BLaER1 (cell line): ENCODE data around the gene CHTOP.
A peak's percentile ranks its signal among the peaks of the same experiment; 100 is the strongest.
"Not testable (repeated sequence)": the region's sequence is repeated elsewhere in the genome, so short reads cannot be mapped to it uniquely, and the experiment has no call there.

Experiments
- H3K27ac ChIP-seq: shearing (Covaris generic); formaldehyde crosslinking; 2 replicates; pipeline ENCODE4 v1.8.1; 2022
- H3K27me3 ChIP-seq: shearing (Covaris generic); formaldehyde crosslinking; 2 replicates; pipeline ENCODE4 v1.8.1; 2022
- H3K36me3 ChIP-seq: shearing (Covaris generic); formaldehyde crosslinking; 2 replicates; pipeline ENCODE4 v1.8.1; 2022
- H3K4me1 ChIP-seq: shearing (Covaris generic); formaldehyde crosslinking; 2 replicates; pipeline ENCODE4 v1.8.1; 2022
- H3K4me2 ChIP-seq: shearing (Covaris generic); formaldehyde crosslinking; 2 replicates; pipeline ENCODE4 v1.8.1; 2022
- H3K4me3 ChIP-seq: shearing (Covaris generic); formaldehyde crosslinking; 2 replicates; pipeline ENCODE4 v1.8.1; 2022
- H3K9ac ChIP-seq: shearing (Covaris generic); formaldehyde crosslinking; 2 replicates; pipeline ENCODE4 v1.8.1; 2022
- H3K9me3 ChIP-seq: shearing (Covaris generic); formaldehyde crosslinking; 2 replicates; pipeline ENCODE4 v1.8.1; 2022
- H4K20me1 ChIP-seq: shearing (Covaris generic); formaldehyde crosslinking; 2 replicates; pipeline ENCODE4 v1.8.1; 2022
- Cebpa-rat ChIP-seq: shearing (Covaris generic); IDR thresholded peaks from 2 replicates; pipeline ENCODE4 v1.8.1; 2022

CHTOP gene, protein sequence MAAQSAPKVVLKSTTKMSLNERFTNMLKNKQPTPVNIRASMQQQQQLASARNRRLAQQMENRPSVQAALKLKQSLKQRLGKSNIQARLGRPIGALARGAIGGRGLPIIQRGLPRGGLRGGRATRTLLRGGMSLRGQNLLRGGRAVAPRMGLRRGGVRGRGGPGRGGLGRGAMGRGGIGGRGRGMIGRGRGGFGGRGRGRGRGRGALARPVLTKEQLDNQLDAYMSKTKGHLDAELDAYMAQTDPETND

DNA sequence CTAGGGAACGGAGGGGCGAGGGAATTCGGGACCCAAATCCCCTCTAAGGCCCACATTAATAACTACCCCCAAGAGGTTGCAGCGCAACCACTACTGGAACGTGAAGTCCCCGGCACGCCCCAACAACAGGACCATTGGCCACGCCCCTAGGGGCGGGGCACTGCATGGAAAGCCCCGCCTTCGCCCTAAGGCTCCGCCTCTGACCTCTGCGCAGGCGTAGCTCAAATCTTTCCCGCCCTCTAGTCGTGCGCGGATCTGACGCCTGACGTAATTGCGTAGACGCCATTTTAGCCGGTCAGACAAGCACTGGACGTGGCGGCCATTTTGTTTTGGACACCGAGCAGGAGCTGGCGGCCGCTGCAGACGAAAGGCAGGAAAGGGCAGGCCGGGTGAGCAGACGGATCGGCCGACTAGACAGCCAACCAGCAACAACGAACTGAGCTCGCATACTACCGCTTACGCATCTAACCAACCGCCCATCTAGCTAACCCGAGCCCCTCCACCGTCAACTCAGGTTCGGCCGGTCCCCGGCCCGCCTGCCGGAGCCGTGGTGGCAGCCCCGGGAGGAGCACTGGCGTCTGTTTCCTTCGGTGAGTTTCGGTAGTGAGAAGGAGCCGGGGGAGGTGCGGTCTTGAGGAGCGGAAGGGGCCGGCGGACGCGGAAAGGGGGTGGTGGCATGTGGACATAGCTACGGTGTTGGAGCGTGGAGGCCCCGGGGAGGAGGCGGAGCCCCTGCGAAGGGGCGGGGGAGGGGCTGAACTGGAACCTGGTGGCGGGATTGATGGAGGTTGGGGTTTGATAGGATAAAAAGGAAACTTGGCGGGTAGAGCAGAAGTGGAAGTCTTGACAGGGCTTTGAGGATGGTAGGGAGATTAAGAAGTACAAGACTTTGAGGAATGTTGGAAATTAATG, at the start of gene CHTOP:
CHTOP (plus strand) TSS at position 313 of the 912 bp plus-strand sequence. CDS start 2,523 bp downstream, outside the sequence.
- Histone ChIP-seq H4K20me1 (peaks cover 26% of the 10 kb centered on the region; the same call in 1 of the 2 replicates), H3K4me1 (peaks cover 70% of the 10 kb centered on the region)

DNA sequence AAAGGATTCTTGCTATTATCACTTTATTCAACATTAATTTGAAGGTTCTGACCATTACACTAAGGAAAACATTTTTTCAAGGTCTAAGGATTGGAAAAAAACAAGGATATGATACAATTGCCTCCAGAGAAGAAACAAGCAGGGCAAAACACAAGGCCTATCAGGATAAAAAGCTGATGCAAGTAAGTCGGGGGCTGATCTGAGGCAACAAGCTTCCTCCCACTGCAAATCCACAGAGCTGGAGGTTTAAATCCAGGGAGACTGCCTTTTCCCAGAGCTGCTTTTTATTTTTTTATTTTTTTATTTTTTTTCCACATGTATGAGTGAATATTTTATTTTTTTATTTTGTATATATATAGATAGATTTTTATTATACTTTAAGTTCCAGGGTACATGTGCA, 48.9 kb upstream of the CHTOP start:
- no peak overlapping the region for H3K27ac ChIP-seq

More for the DNA sequence above, at the start of gene CHTOP:
- peak within 1 kb of the TSS; percentile 92 for H3K4me2 ChIP-seq
- H3K36me3 ChIP-seq: peaks cover 38% of the 10 kb centered on the region
- no peak for TF ChIP-seq Cebpa-rat
- H3K27me3 ChIP-seq: no peaks in the 10 kb centered on the region
- H3K9me3 ChIP-seq: no peaks in the 10 kb centered on the region
- peak within 1 kb of the TSS; percentile 88 for H3K4me3 ChIP-seq
- H3K27ac ChIP-seq: peak within 1 kb of the TSS; percentile 100
- peak within 1 kb of the TSS; percentile 99 for H3K9ac ChIP-seq

DNA sequence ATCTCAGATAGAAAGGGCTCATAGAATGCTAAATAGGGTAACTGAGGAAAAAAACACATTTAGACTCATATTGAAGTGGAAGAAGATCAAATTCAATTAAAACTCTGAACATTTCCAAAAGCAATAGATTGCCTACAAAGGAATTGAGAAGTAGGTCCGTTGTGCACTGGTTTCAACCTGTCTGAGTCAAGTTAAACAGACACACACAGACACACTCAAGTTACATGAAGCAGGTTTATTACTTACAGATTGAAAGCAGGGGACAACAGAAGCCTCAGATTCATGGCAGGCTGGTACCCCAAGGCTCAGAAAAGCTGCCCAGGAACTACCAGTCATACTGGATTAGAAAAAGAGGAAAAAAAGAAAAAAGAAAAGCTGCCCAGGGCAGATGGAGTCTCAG, 47.5 kb upstream of the CHTOP start:
- no peak overlapping the region for H3K27ac ChIP-seq

More for the DNA sequence above, 48.9 kb upstream of the CHTOP start:
- Histone ChIP-seq H3K4me1 (peaks cover 18% of the 10 kb centered on the region), H3K4me2 (no peak overlapping the region), H3K27me3 (no peaks in the 10 kb centered on the region), H3K36me3 (no peaks in the 10 kb centered on the region), H3K9me3 (no peaks in the 10 kb centered on the region), H4K20me1 (no peaks in the 10 kb centered on the region), H3K9ac (no peak overlapping the region), H3K4me3 (no peak overlapping the region)
- no peak for TF ChIP-seq Cebpa-rat

DNA sequence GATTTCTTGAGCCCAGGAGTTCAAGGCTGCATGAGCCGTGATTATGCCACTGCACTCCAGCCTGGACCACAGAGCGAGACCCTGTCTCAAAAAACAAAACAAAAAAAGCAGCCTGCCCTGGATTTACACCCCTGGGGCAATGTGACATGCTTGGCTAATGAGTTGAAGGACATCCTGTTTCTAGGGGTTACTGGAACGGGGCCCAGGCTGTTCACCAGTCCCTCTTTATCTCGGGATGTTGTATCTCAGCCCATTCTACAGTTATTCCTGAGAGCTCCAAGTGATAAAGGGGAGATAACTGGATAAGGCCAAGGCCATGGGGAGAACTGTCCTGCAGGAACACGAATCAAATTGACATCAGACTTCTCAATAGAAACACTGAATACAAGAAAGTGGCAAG, 46.6 kb upstream of the CHTOP start:
- H4K20me1 ChIP-seq: no peaks in the 10 kb centered on the region
- H3K9me3 ChIP-seq: no peaks in the 10 kb centered on the region
- no peak overlapping the region for H3K9ac ChIP-seq
- H3K27ac ChIP-seq: 0 out of 2 replicates have a peak overlapping the region, but pooled peaks have one; percentile 4
- peaks cover 18% of the 10 kb centered on the region for H3K4me1 ChIP-seq
- peak overlapping the region; percentile 69 for H3K4me2 ChIP-seq
- H3K27me3 ChIP-seq: no peaks in the 10 kb centered on the region
- no peaks in the 10 kb centered on the region for H3K36me3 ChIP-seq
- TF ChIP-seq Cebpa-rat: no peak
- no peak overlapping the region for H3K4me3 ChIP-seq

More for the DNA sequence above, 47.5 kb upstream of the CHTOP start:
- no peak overlapping the region for H3K4me3 ChIP-seq
- no peak overlapping the region for H3K9ac ChIP-seq
- H3K4me2 ChIP-seq: peak overlapping the region; percentile 69
- no peaks in the 10 kb centered on the region for H3K9me3 ChIP-seq
- no peaks in the 10 kb centered on the region for H4K20me1 ChIP-seq
- TF ChIP-seq Cebpa-rat: no peak
- peaks cover 18% of the 10 kb centered on the region for H3K4me1 ChIP-seq
- H3K36me3 ChIP-seq: no peaks in the 10 kb centered on the region
- H3K27me3 ChIP-seq: no peaks in the 10 kb centered on the region

DNA sequence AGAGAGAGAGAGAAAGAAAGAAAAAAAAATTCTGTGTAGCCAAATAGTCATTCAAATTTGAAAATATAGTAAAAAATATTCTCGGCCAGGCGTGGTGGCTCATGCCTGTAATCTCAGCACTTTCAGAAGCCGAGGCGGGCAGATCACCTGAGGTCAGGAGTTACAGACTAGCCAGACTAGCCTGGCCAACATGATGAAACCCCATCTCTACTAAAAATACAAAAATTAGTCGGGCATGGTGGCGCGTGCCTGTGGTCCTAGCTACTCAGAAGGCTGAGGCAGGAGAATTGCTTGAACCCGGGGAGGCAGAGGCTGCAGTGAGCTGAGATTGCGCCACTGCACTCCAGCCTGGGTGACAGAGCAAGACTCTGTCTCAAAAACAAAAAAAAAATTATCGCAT, 45.8 kb upstream of the CHTOP start:
- not testable (repeated sequence) for H3K9ac ChIP-seq, H3K27ac ChIP-seq, H3K27me3 ChIP-seq, H3K9me3 ChIP-seq, H3K4me3 ChIP-seq, H3K36me3 ChIP-seq, H4K20me1 ChIP-seq
- H3K4me1 ChIP-seq: peaks cover 18% of the 10 kb centered on the region
- peak overlapping the region; percentile 69 for H3K4me2 ChIP-seq

DNA sequence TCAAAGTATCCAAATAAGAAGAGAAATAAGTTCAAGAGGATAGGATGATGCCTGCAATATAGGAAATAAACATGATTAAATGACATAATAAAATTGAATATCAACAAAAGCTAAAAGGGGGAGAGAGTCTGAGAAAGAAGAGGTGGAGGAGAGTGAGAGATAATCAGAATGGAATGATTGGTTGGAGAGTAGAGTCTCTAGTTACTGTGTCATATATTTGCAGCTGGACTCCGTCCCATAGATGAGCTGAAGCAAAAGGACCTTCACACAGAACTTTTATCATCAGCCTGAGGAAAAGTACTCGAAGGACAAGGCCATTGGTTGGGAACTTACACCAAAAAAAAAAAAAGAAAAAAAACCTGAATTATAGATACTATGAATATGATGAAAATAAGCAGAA, 45.4 kb upstream of the CHTOP start:
- H3K4me3 ChIP-seq: no peak overlapping the region
- peaks cover 18% of the 10 kb centered on the region for H3K4me1 ChIP-seq
- no peaks in the 10 kb centered on the region for H3K36me3 ChIP-seq
- H3K9me3 ChIP-seq: no peaks in the 10 kb centered on the region
- no peak overlapping the region for H3K9ac ChIP-seq
- no peaks in the 10 kb centered on the region for H3K27me3 ChIP-seq
- H3K27ac ChIP-seq: no peak overlapping the region
- H3K4me2 ChIP-seq: no peak overlapping the region
- no peaks in the 10 kb centered on the region for H4K20me1 ChIP-seq
- TF ChIP-seq Cebpa-rat: no peak

DNA sequence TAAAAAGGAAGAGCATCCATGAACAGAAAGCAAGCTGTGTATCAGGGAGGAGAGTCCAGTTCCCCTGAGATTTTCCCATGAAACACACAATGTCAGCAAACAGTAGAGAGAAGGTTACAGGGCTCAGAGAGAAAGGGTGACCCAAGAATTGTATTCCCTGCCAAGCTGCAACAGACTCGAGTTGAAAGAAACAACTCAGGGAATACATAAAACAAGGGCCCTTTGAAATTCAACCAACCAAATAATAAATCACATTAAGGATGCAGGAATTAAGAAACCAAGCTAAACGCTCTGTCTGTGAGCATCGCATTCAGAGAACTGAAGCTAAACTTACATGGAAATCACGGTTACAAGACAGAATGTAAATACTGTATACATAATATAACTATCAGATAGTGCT, 41.1 kb upstream of the CHTOP start:
- no peaks in the 10 kb centered on the region for H3K36me3 ChIP-seq

DNA sequence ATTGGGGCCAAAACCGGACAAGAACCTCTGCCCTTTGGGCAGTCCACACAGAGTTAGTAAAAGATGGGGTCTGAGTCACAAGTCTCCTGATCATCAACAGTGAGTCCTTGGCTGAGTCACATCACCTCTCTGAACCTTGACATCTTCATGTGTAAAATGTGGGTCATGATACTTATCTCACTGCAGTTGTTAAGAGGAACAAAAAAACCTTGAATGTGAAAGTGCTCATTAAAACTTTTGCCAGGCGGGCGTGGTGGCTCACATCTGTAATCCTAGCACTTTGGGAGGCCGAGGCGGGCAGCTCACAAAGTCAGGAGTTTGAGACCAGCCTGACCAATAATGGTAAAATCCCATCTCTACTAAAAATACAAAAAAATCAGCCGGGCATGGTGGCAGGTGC, 36.7 kb upstream of the CHTOP start:
- Histone ChIP-seq H4K20me1 (no peaks in the 10 kb centered on the region), H3K36me3 (no peaks in the 10 kb centered on the region), H3K27ac (peak overlapping the region; percentile 96), H3K4me1 (peaks cover 59% of the 10 kb centered on the region), H3K9ac (no peak overlapping the region), H3K27me3 (no peaks in the 10 kb centered on the region), H3K4me2 (peak overlapping the region; percentile 95), H3K9me3 (no peaks in the 10 kb centered on the region), H3K4me3 (no peak overlapping the region)
- TF ChIP-seq Cebpa-rat: no peak

More for the DNA sequence above, 41.1 kb upstream of the CHTOP start:
- Histone ChIP-seq H3K4me1 (peaks cover 21% of the 10 kb centered on the region), H3K4me2 (no peak overlapping the region), H3K4me3 (no peak overlapping the region), H3K27ac (0 out of 2 replicates have a peak overlapping the region, but pooled peaks have one; percentile 31), H4K20me1 (no peaks in the 10 kb centered on the region), H3K9me3 (no peaks in the 10 kb centered on the region), H3K27me3 (no peaks in the 10 kb centered on the region), H3K9ac (no peak overlapping the region)
- no peak for TF ChIP-seq Cebpa-rat

DNA sequence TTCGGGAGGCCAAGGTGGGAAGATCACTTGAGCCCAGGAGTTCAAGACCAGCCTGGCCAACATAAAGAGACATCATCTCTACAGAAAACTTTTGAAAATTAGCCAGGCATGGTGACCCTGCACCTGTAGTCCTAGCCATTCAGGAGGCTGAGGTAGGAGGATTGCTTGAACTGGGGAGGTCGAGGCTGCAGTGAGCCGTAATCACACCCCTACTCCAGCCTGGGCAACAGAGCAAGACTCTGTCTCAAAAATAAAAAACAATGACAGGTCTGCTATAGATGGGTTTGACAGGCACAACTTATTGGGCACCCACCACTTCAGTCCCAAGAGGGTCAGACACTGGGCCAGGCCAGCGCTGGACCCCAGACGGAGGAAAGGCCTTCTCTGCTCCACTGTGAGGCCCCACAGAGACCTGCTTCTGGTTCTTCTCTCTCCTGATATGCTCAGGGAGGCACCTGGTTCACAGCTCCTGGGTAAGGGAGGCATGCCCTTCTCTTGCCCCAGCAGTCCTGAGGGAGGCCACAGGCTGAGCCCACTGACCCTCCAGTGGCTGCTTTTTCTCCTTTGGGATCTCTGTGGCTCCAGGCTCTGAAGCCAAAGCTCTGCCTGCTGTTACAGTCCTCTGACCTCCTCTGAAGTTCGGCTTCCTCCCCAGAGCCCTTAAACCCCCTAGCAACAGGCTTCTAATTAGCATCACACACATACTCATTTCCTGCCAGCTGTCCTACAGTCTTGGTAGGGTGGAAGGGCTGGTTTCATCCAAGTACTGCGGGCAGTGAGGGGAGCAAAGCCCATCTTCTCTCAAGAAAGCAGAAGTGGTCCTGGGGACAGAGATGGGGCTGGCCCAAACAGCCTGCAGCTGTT, 35.3 kb upstream of the CHTOP start:
- Histone ChIP-seq H3K4me2 (peak overlapping the region; percentile 95), H3K4me3 (peak overlapping the region; percentile 35; the same call in 1 of the 2 replicates)
- no peak for TF ChIP-seq Cebpa-rat

More for the DNA sequence above, 35.3 kb upstream of the CHTOP start:
- H3K27ac ChIP-seq: peak overlapping the region; percentile 96
- H3K27me3 ChIP-seq: no peaks in the 10 kb centered on the region
- no peaks in the 10 kb centered on the region for H3K9me3 ChIP-seq
- H3K9ac ChIP-seq: peak overlapping the region; percentile 81
- H3K36me3 ChIP-seq: no peaks in the 10 kb centered on the region
- H4K20me1 ChIP-seq: no peaks in the 10 kb centered on the region
- H3K4me1 ChIP-seq: peaks cover 71% of the 10 kb centered on the region
